PC-9 (cell line): Measurements from ENCODE around the gene CD55. TPM values are rescaled to one million over a fixed set of nuclear protein-coding genes. Genes with fewer than 3 reads are reported as not detected.
"Not testable (repeated sequence)": the region's sequence is repeated elsewhere in the genome, so short reads cannot be mapped to it uniquely, and the experiment has no call there.

ENCODE experiments used
- BruUV-seq: library from RNA; stranded (reverse); fragments of 400-500 nt; replicated peaks from 2 replicates; lab custom pipeline; 2021; lab: Mats Ljungman, UMichigan
- CTCF ChIA-PET: fragments of 300-600 bp; sonication (Branson Sonifier 250); formaldehyde crosslinking; loops from one replicate; lab custom pipeline; 2022; ENCODE audit warnings: antibody characterized with exemption; lab: Charles Lee
- POLR2A ChIA-PET: fragments of 300-600 bp; sonication (Branson Sonifier 250); formaldehyde crosslinking; loops from one replicate; lab custom pipeline; 2022; ENCODE audit warnings: antibody characterized with exemption; ENCODE audit not compliant: unreplicated experiment; lab: Charles Lee
- DNase-seq, 2 experiments: peaks; one replicate each; pipeline versions ENCODE4 v3.0.0 to v3.0.0-alpha.2; 2015 to 2022; ENCODE audit warnings: mixed read lengths in 1 of 2
- H2AFZ ChIP-seq: fragments of 200-600 bp; sonication (generic); 2 replicates; pipeline ENCODE4 v1.8.1; 2017; ENCODE audit warnings: antibody characterized with exemption
- H3F3A ChIP-seq: fragments of 200-600 bp; sonication (generic); 2 replicates; pipeline ENCODE4 v1.8.1; 2017; ENCODE audit warnings: antibody characterized with exemption, mild to moderate bottlenecking, low read depth; ENCODE audit not compliant: insufficient read depth
- H3K27ac ChIP-seq: fragments of 200-600 bp; sonication (generic); 2 replicates; pipeline ENCODE4 v1.6.1; 2016; ENCODE audit warnings: mixed run types
- H3K27me3 ChIP-seq: fragments of 200-600 bp; sonication (generic); 2 replicates; pipeline ENCODE4 v1.6.1; 2016; ENCODE audit warnings: low read depth, mixed run types; ENCODE audit not compliant: insufficient read depth
- H3K36me3 ChIP-seq: fragments of 200-600 bp; sonication (generic); 2 replicates; pipeline ENCODE4 v1.6.1; 2016; ENCODE audit warnings: low read depth, mixed run types
- H3K4me1 ChIP-seq: fragments of 200-600 bp; sonication (generic); replicated peaks from 2 replicates; pipeline ENCODE4 v1.6.1; 2016; ENCODE audit warnings: mixed run types; ENCODE audit not compliant: insufficient read depth
- H3K4me2 ChIP-seq: fragments of 200-600 bp; sonication (generic); 2 replicates; pipeline ENCODE4 v1.6.1; 2017; ENCODE audit warnings: mixed run types
- H3K4me3 ChIP-seq: fragments of 200-600 bp; sonication (generic); 2 replicates; pipeline ENCODE4 v1.6.1; 2016; ENCODE audit warnings: mixed run types
- H3K79me2 ChIP-seq: fragments of 200-600 bp; sonication (generic); 2 replicates; pipeline ENCODE4 v1.6.1; 2017; ENCODE audit warnings: low read depth, mixed run types
- H3K9me2 ChIP-seq: fragments of 200-600 bp; sonication (generic); 2 replicates; pipeline ENCODE4 v1.8.1; 2017; ENCODE audit warnings: mild to moderate bottlenecking; ENCODE audit not compliant: insufficient read depth
- H3K9me3 ChIP-seq: fragments of 200-600 bp; sonication (generic); 2 replicates; pipeline ENCODE4 v1.8.1; 2016; ENCODE audit warnings: low read depth; ENCODE audit not compliant: insufficient read depth
- H4K20me1 ChIP-seq: fragments of 200-600 bp; sonication (generic); 2 replicates; pipeline ENCODE4 v1.8.1; 2017; ENCODE audit not compliant: insufficient read depth
- CTCF ChIP-seq: fragments of 200-600 bp; sonication (generic); conservative IDR thresholded peaks from 2 replicates; pipeline ENCODE4 v1.6.1; 2017; ENCODE audit warnings: mixed run types, antibody characterized with exemption, mild to moderate bottlenecking, moderate library complexity
- EZH2 ChIP-seq: fragments of 200-600 bp; sonication (generic); IDR thresholded peaks from 2 replicates; pipeline ENCODE4 v1.8.0; 2017; ENCODE audit warnings: antibody characterized with exemption, low read depth
- intact Hi-C: fragments of 100-400 bp; cut with micrococcal nuclease; formaldehyde crosslinking; loops from one replicate; pipeline ENCODE4 v1.10.0; 2022; ENCODE audit not compliant: unreplicated experiment
- total RNA-seq: library from RNA; stranded (reverse); gene quantifications from 2 replicates; pipeline ENCODE4 v1.2.3, GENCODE V29; 2021

The CD55 gene
- total RNA-seq, 1 experiment from 2014 or later, result 45.9 TPM

DNA sequence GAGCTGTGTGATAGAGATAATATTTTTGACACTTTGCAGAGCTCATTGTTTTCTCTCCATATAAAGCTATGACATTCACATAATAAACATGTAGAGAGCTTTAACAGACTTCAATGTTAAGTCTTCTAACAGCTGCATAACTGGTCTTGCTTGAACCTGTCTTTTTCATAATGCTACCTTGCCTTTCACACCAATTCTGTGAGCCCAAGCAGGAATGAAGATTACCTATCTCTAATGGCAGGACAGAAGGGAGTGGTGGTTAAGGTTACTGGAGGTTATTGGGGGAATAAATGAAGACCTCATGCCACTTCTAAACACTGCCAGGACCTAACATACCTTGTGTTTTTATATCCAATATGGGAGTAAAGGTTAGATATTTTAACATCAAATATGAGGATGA is 2.3 kb upstream of the CD55 start:
- no peak for DNase-seq
- H3K27me3 ChIP-seq, result no peaks in the 10 kb centered on the region
- ChIA-PET CTCF (no interaction called here), POLR2A (no interaction called here)
- peaks cover 20% of the 10 kb centered on the region for H3K79me2 ChIP-seq
- 0 out of 2 replicates have a peak, but pooled peaks cover 6% of the 10 kb centered on the region for H4K20me1 ChIP-seq
- no TSS peak for BruUV-seq
- intact Hi-C loops, result no loop called here
- TF ChIP-seq EZH2 (no peak), CTCF (no peak)
- no peak overlapping the region for H3K4me3 ChIP-seq
- H2AFZ ChIP-seq, result no peak overlapping the region
- peaks cover 66% of the 10 kb centered on the region for H3K4me1 ChIP-seq
- H3K27ac ChIP-seq, result no peak overlapping the region
- H3F3A ChIP-seq, result peaks cover 25% of the 10 kb centered on the region
- no peaks in the 10 kb centered on the region for H3K9me3 ChIP-seq
- no peak overlapping the region for H3K4me2 ChIP-seq
- no peaks in the 10 kb centered on the region for H3K9me2 ChIP-seq
- peaks cover 11% of the 10 kb centered on the region; the same call in 1 of the 2 replicates for H3K36me3 ChIP-seq

DNA sequence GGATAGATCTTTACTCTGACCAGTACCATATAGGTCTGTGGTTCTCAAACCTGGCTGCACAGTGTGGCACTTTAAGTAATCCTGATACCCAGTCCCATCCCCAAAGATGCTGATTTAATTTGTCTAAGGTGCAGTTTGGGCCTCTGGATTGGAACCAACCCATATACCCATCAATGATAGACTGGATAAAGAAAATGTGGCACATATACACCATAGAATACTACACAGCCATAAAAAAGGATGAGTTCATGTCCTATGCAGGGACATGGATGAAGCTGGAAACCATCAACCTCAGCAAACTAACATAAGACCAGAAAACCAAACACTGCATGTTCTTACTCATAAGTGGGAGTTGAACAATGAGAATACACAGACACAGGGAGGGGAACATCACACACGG is 1.4 kb upstream of the CD55 start:
- BruUV-seq, H3K9me2 ChIP-seq, H3K4me2 ChIP-seq, H3K4me3 ChIP-seq, POLR2A ChIA-PET, H3K27me3 ChIP-seq, H4K20me1 ChIP-seq, H3K27ac ChIP-seq, H3K9me3 ChIP-seq, DNase-seq, H2AFZ ChIP-seq: not testable (repeated sequence)
- CTCF ChIA-PET, result interaction anchor here (0.7 kb wide), 1 partner anchor 22 kb away, joined by 18 read pairs; no protein-coding TSS in a partner anchor
- Histone ChIP-seq H3F3A (peaks cover 25% of the 10 kb centered on the region), H3K36me3 (peaks cover 18% of the 10 kb centered on the region), H3K79me2 (peaks cover 20% of the 10 kb centered on the region), H3K4me1 (peaks cover 59% of the 10 kb centered on the region)
- intact Hi-C loops, result loop anchor here (10.0 kb wide), 2 partner anchors 135 to 295 kb away; no protein-coding TSS in a partner anchor

DNA sequence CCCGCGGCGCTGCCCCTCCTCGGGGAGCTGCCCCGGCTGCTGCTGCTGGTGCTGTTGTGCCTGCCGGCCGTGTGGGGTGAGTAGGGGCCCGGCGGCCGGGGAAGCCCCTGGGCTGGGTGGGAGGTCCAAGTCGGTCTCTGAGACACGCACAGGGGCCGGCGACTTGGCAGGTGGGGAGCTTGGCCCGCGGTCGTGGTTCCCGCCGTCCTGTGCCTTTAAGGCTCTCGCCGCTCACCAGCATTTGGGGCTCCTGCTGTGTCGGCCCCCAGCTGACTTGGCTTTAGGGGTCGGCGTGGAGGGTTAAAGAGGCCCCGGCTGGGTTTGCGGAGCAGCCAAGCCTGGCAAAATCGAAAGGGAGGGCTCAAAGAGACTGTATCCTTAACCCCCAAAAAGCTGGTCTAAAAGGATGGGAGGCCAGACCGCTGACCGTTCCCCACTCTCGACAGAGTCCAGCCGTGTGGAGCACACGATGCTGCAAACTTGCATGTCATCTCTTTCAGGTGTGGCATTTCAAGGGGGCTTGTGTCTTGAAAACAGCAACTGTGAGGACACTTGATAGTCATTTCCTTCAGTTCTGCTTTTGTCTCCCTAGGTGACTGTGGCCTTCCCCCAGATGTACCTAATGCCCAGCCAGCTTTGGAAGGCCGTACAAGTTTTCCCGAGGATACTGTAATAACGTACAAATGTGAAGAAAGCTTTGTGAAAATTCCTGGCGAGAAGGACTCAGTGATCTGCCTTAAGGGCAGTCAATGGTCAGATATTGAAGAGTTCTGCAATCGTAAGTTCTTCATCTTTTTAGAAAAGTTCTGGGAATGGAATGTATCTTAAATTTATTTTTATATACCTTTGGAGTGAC is 540 bp downstream of the CD55 start:
- POLR2A ChIA-PET, result interaction anchor here (0.6 to 1.4 kb wide), 10 partner anchors 23 to 307 kb away, joined by 3 to 8 read pairs (median 6); partner anchors contain the start of gene PFKFB2
- TSS peak; percentile 62 for BruUV-seq

More for the DNA sequence above, 540 bp downstream of the CD55 start:
- peak overlapping the region; percentile 81 for H2AFZ ChIP-seq
- no peak for DNase-seq
- H3K36me3 ChIP-seq, result peaks cover 35% of the 10 kb centered on the region
- H3K27me3 ChIP-seq, result no peaks in the 10 kb centered on the region
- CTCF ChIA-PET, result interaction anchor here (0.6 kb wide), 2 partner anchors 424 to 786 kb away, joined by 3 to 21 read pairs; no protein-coding TSS in a partner anchor
- H3K4me2 ChIP-seq, result peak overlapping the region; percentile 94
- H3K4me3 ChIP-seq, result peak overlapping the region; percentile 67
- intact Hi-C loops, result loop anchor here (1.0 to 10.0 kb wide), 8 partner anchors 40 to 297 kb away; partner anchors contain the start of gene YOD1
- peak overlapping the region; percentile 80 for H3K27ac ChIP-seq
- no peak for TF ChIP-seq CTCF
- TF ChIP-seq EZH2, result no peak
- H3F3A ChIP-seq, result peaks cover 10% of the 10 kb centered on the region
- H3K9me3 ChIP-seq, result no peaks in the 10 kb centered on the region
- peaks cover 42% of the 10 kb centered on the region for H3K4me1 ChIP-seq
- 0 out of 2 replicates have a peak, but pooled peaks cover 10% of the 10 kb centered on the region for H4K20me1 ChIP-seq
- H3K9me2 ChIP-seq, result no peaks in the 10 kb centered on the region
- peaks cover 20% of the 10 kb centered on the region for H3K79me2 ChIP-seq
